HL-60/S4 treated with retinoic acid at 250 ng/mL for 4 days and 3 days (cell line): Measurements from ENCODE around the gene GLTP.
"Not testable (repeated sequence)": the region's sequence is repeated elsewhere in the genome, so short reads cannot be mapped to it uniquely, and the experiment has no call there.

ENCODE experiments used
- in situ Hi-C: fragments of 300-500 bp; cut with MboI; formaldehyde crosslinking; loops from 2 replicates; pipeline ENCODE4 v1.7.0; 2022; ENCODE audit warnings: low sequenced_read_pairs

Gene GLTP

DNA sequence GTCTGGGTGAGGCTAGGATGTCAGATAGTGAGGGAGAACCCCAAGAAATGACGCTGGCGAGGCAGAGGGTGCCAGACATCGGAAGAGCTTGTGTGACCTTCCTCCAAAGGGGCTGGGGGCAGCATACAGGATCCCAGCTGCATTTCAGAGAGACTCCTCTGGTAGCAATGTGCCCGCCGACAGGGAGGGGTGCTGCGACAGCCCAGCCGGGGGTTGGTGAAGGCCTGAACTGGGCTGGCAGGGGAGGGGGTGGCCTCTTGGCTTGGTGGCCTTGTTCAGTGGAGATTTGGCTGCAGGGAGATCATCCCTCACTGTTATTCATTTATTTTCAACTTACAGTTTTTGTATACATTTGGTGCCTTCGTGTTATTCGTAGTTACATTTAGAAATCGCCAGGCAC is 25.0 kb upstream of the GLTP start:
- in situ Hi-C loops, result no loop called here

DNA sequence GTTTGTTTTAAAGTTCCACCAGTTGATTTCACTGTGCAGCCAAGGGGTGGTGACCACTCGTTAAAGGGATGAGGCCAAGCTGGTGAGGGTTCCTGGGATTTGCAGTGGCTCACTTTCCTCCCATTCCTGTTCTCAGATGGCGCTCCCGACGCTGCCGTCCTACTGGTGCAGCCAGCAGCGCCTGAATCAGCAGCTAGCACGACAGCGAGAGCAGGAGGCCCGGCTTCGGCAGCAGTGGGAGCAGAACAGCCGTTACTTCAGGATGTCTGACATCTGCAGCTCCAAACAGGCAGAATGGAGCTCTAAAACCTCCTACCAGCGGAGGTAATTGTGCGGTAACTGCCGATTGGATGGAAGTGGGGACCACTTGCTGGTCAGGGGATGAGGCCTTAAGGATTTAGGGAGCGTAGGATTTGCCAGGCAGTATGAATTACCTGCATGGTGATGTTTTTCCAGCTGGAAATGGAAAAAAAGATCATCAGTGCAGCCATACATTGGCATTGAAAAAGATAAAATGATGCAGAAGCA is 22.6 kb upstream of the GLTP start:
- in situ Hi-C loops, result no loop called here

DNA sequence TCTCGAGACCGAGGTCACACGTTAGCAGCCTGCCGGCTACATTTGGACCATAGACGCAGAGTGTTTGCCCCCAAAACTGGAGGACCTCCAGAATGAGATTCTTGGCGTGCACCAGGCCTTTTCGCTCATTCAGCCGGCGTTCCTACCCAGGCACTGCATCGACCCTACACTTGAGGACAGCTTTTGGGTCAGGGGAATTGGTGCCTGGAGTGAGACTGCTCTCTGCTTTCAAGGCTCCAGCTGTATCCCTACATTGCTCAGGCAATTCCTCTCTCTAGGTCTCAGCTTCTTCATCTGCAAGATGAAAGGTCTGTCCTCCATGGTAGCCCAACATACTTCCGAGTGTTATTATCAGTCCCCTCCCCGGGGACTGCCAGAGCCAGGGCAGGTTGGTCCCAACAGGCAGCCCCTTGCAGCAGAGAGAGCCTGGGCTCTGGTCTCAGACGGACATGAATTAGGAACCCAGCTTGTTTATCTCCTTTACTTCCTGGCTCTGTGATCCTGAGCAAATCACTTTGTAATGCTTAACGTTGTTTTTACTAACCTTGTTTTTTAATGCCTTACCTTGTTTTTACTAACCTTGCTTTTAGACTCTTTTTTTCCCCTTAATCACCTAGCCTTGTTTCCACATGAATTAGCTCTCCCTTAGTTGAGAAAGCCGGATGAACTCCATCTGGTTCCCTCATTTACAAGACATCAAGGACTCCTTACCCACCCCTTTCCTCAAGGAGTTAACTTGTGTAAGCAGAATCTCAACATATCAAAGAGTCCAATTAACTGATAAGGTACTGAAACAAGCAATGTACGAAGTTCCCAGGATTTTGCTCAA is 20.6 kb upstream of the GLTP start:
- in situ Hi-C loops, result no loop called here

DNA sequence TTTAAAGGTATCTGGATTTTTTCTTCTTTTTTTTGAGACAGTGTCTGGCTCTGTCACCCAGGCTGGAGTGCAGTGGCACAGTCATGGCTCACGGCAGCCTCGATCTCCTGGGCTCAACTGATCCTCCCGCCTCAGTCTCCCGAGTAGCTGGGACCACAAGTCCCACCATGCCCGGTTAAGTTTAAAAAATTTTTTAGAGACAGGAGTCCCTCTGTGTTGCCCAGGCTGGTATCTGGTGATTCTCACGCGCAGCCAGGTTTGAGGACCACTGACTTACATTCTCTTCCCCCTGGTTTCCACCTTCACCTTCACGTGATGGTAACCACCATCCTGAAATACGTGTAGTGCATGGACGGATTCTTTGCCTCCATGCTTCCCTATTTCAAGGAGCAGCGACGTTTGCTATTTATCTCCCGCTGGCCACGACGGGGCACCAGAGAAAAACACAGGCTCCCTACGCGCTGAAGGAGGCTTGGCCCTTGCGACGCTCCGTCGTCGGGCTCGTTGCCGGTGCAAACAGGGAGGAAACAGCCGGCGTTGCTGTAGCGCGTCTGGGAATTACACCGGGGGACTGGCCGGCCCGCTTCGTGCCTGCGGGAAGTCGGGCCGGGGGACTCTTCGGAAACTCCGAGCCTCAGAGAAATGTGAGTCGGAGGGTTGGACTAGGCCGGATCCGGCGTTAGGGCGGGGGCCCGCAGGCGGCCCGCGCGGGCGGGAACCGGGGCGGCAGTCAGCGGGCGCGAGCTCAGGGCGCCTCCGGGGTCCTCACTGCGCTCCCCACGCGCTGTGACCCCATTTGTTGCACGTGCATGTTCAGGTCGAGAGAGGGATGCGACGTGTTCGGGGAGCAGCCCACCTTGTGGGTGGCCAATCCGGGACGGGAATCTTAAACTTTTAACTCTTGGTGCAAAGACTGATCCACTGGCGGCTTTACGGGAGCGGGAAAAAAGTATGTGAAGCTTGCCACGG is 19.7 kb upstream of the GLTP start, which contains the start of gene TCHP:
TSS of gene TCHP (plus strand) at position 492 of the 969 bp plus-strand sequence. CDS start 2,753 bp downstream, outside the sequence.
- in situ Hi-C loops, result no loop called here

DNA sequence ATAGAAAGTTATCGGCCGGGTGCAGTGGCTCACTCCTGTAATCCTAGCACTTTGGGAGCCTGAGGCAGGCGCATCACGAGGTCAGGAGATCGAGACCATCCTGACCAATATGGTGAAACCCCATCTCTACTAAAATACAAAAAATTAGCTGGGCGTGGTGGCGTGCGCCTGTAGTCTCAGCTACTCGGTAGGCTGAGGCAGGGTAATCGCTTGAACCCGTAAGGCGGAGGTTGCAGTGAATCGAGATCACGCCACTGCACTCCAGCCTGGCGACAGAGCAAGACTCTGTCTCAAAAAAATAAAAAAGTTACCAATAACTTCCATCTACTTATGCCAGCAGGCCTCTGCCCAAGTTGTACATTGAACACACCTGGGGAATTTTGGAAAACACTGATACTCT is 19.0 kb upstream of the GLTP start:
- in situ Hi-C loops, result not testable (repeated sequence)

DNA sequence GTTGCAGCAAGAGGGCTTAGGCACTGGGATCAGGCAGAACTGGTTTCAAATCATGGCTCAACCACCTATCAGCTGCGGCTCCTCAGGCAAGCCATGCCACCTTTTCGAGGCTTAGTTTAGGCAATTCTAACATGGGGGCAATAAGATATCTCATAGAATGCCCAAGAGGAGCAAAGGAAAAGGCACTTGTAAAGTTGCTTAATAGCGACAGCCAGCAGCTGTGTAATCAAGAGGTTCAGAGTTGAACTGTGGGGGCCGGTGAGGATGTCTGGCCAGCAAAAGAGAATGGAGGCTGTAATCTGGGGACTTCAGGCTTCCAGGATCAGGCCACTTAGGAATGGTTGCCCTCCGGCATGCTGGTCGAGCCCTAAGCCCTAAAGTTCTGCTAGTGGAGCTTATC is 16.7 kb upstream of the GLTP start:
- in situ Hi-C loops, result no loop called here

DNA sequence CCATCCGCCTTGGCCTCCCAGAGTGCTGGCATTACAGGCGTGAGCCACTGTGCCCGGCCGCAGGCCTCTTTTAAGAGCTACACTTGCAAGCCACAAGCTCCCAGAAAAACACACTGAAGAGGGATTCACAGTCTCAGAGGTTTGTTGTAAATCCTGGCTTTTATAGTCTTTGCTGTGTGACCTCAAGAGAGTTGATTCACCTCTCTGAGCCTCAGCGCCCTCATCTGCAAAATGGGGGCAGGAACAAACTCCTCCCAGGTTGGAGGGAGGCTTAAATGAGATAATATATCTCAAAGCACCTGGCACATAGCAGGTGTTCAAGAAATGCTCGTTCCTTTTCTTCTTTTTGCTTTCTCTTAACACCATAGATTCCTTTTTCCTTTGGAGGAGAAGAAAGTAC is 15.8 kb upstream of the GLTP start:
- in situ Hi-C loops, result no loop called here

DNA sequence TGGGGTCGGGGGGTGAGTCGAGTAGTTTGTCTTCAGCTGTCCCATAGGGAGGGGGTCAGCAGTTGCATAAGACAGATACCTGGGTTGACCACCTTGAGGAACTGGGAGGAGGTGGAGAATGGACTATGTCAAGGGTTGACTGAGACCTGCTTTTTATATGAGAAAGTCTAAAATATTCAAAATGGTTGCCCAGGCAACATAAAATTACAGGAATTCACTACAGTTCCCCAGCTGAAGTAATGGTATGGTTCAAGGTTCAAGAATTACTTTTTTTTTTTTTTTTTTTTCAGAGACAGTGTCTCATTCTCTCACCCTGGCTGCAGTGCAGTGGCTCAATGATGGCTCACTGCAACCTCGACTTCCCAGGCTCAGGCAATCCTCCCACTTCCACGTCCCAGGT is 14.6 kb upstream of the GLTP start:
- in situ Hi-C loops, result no loop called here

DNA sequence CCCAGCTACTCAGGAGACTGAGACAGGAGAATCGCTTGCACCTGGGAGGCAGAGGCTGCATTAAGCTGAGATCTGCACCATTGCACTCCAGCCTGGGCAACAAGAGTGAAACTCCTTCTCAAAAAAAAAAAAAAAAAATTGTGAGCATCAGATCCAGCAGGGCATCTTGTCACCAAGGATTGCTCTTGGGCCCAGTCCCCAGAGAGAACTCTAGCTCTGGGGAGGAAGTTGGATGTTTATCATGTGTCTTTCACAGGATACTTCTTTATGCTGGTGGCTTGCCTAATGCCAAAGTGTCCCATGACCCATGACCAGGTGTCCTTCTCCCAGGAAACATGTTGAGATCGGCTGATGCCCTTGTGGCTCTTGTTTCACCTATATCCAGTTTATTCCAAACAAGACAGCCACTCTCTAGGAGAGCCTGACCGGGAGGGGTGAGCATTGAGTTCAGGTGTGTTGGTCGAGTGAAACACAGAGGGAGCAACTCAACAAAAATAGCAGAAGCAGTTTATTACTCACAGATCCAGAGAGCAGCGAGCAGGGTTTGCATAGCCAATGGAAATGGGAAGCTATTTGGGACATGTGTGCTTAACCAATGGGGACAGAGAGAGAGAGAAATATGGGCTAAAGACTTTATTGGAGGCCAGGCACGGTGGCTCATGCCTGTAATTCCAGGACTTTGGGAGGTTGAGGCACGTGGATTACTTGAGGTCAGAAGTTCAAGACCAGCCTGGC is 13.1 kb upstream of the GLTP start:
- in situ Hi-C loops, result no loop called here

DNA sequence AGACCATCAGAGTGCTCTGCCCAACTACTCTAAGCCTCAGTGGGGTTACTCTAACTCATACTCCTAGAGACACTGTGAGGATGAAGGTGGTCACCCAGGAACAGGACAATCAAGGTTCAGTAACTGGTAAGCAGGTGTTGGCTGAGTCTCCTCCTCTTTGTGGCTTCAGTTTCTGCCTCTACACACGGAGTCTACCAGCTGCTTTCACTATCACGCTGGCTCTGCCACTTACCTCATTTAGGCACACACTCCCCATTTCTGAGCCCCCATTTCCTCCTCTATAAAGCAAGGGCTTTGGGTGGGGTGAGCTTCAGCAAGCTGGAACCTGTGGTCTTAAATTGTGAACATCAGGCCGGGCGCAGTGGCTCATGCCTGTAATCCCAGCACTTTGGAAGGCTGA is 12.4 kb upstream of the GLTP start:
- in situ Hi-C loops, result no loop called here

DNA sequence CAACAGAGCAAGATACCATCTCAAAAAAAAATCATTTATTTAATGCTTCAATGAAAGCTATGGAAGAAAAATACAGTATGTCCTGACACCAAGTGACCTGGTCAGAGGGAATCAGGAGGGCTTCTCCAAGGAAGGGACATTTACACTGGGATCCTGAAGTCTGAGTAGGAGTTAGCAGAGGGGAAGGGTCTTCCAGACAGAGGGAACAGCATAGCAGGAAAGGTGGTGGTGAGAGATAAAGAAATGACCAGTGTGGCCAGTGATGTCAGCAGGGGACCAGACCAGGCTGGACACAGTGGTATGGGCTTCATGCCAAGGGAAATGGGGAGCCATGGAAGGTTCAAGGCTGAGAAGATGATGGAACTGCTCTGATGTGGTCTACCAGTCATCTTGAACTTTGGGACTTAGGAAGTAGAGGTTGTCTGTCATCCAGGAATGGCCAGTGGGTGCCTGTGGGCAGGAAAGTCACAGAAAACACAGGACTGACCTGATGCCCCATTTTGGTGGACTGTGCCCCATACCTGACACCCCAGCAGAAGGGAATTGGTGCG is 11.9 kb upstream of the GLTP start:
- in situ Hi-C loops, result no loop called here

DNA sequence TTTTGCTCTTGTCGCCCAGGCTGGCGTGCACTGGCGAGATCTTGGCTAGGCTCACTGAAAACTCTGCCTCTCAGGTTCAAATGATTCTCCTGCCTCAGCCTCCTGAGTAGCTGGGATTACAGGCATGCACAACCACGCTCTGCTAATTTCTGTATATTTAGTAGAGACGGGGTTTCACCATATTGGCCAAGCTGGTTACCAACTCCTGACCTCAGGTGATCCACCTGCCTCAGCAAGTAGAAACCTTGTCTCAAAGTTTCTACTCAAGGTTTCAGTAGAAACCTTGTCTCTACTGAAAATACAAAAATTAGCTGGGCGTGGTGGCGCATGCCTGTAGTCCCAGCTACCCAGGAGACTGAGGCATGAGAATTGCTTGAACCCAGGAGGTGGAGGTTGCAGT is 11.4 kb upstream of the GLTP start:
- in situ Hi-C loops, result not testable (repeated sequence)

DNA sequence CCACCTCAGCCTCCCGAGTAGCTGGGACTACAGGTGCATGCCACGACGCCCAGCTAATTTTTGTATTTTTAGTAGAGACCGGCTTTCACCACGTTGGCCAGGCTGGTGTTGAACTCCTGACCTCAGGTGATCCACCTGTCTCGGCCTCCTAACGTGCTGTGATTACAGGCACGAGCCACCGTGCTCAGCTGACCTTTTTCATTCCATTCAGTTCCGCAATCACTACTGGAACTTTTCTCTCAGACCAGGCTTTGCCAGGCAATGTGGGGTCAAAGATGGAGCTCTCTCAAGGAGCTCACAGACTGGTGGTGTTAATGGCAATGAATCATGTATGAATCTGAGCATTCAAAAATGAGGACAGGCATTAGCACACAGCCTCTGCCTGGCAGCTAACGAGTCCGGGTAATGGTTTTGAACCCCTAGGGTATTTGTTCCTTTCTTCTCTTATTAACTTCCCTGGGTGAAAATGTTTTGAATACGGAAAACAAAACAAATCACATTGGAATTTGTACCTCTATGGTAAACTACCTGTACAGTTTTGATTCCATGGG is 10.4 kb upstream of the GLTP start:
- in situ Hi-C loops, result no loop called here

DNA sequence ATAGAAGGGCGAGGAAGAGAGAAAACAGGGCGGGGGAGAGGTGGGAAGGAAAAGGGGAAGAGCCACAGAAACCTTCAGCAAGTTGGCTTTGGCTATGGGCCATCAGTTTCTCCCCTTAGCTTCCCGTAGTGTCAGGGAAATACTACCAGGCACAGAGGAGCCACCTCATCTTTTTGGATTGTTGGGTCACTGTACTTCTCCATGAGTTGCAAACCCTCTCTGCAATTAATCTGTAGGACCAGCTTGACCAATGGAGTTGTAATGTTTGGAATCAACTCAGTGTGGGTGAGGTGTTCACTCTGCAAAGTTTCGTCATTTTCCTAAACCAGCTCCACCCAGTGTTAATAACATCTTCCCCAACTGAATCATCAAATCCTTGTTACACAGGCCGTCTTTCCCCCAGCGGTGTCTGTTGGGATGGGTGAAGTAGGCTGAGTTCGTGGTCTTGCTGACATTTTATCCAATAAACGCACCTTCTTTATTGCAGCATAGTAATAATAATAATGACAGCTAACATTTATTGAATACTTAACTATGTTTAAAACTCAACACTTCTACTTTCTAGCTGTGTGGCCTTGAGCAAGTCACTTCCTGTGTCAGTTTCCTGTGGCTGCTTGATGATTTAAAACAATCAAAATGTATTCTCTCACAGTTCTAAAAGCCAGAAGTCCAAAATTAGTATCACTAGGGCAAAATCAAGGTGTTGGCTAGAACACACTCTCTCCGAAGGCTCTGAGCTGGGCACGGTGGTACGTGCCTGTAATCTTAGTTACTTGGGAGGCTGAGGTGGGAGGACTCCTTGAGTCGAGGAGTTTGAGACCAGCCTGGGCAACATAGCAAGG is 8.1 kb upstream of the GLTP start:
- in situ Hi-C loops, result no loop called here

DNA sequence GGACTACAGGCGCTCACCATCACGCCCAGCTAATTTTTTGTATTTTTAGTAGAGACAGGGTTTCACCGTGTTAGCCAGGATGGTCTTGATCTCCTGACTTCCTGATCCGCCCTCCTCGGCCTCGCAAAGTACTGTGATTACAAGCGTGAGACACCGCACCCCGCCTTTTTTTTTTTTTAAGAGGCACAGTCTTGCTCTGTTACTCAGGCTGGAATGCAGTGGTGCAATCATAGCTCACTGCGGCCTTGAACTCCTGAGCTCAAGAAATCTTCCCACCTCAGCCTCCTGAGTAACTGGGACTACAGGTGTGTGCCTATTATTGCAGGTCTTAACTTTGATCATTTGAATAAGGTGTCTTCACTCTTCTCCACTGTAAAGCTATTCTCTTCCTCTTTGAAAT is 5.3 kb upstream of the GLTP start:
- in situ Hi-C loops, result no loop called here

DNA sequence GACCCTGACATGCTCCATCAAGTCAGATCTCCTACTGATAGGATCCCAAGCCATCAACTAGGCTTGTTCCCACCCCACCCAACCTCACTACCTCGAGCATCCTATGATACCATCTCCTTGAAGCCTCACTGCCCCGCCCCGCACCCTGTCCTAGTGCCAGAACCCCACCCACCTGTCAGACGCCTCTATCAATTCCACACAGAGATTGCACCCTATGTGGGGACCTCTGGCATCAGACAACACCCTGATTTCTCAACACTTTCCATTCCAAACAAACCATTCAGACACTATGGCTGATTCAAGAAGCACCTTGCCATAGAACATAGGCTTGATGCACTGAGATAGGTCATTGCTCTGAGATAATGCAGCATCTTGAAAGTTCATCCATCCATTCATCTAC is 3.1 kb upstream of the GLTP start:
- in situ Hi-C loops, result no loop called here

DNA sequence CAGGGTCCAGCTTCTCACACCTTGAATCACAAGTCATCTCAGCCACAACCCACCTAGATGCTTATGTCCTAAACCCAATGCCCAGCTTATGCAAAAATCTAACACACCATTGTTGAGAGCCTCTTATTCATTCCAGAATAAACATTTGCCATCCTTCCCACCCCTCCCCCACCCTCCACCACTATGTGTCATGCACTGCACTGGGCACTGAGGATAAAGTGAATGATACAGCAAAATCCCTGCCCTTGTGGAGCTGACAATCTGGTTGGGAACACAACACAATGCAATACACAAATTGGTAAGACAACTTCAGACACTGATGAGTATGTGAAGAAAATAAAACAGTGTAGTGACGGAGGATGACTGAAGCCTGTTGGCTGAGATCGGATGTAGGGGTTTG is 1.4 kb upstream of the GLTP start:
- in situ Hi-C loops, result no loop called here

DNA sequence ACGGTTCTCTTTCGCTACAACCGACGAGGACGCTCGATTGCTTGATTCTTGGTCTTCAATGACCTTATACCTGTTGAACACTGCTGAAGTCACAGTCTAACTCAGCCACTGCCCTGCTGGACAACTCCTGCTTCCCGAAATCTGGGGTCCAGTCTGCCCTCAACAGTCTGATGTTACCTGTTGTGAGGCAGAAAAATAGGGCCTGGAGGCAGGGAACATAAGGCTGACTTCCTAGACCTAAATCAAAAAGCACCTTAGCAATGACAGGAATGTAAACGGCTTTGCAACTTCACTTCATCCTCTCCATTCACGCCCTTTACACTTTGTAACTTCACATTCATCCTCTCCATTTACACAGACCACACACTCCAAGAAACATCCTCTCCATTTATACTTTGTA is 597 bp upstream of the GLTP start:
- in situ Hi-C loops, result no loop called here

DNA sequence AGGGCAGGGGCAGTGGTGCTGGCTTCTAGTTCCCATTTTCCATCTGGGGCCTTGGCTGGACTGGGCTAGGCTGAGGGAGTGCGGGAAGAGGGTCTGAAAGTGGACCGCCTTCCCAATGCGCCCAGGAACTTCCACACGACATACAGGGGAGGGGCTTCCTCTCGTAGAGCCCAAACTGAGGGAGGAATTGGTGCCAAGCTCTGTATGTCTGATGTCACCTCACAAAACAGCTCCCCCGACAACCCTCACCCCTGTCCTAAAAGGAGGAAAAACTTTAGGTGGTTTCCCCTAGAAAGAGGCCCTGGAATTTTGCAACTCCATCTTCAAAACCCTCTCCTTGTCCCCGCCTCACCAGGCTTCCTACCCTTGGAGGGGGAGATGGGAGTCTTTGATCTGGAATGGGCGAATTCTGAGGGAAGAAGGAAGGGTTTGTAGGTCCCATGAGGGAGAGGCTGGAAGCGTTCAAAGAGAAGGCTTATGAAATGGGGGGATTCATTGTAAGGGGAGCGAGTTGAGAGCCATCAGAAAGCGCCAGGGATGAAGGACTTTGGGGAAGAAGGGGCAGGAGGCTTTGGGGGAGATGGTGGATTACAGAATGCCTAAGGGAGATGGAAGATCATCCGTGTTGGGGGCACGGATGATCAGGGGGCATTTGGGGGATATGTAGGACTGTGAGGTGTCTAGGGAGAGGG is 844 bp downstream of the GLTP start:
- in situ Hi-C loops, result no loop called here
